Mesenteric fat pad (tissue), 1 donor: ENCODE measurements around the gene CERK. TPM values are rescaled to one million over a fixed set of nuclear protein-coding genes. Genes with fewer than 3 reads are reported as not detected.
"Not testable (repeated sequence)": the region's sequence is repeated elsewhere in the genome, so short reads cannot be mapped to it uniquely, and the experiment has no call there.

Experiments
- DNase-seq: peaks from one replicate; pipeline ENCODE4 v3.0.0-alpha.2; 2020; ENCODE audit warnings: low spot score
- total RNA-seq: library from RNA; stranded (reverse); fragmentation: NEBNext Ultra II Directional; extraction: Animal tissue kit (Norgen Biotek cat#: 25700); gene quantifications from one replicate; pipeline ENCODE4 v1.2.1, GENCODE V29; 2021
- donor health status: DM: yes; HTN: yes; CAD: no.

The CERK gene
- total RNA-seq, 1 donor from 2014 or later = 30.8 TPM

GRCh38 chr22:46749682-46750529 is 11.9 kb upstream of the CERK start:
- DNase-seq = no peak

GRCh38 chr22:46748908-46749675 is 11.0 kb upstream of the CERK start:
- DNase-seq = no peak

DNA sequence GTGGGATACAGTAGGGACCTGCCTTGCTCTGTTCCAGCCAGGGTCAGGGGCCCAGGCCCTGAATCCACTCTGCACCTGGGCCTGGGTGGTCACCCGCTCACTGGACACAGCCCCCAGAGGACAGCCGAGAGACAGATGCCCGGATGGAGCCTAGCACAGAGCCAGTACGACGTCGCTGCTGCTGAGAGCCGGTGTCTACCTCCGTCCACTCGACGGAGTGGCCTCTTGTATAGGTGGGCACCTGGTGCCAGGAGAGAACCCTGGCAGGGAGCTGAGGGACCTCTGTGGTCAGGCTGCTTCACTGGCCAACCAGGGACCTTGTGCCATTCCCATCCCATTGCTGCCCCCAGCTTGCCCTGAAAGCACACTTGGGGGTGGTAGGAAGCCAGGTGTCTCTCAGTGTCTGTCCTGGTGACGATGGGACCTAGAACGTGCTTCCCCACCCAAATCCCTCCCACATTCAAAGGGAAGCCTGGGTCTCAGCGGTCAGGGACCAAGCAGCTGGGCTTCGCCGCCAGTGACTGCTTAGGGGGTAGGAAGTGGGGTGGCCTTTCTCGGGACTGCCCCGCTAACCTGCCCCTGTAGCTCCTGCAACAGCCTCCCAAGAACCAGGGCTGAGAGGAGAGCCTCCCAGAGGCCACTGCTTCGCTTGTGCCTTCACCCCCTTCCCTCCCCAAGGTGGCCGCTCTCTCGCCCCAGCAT is 10.3 kb upstream of the CERK start:
- DNase-seq = no peak

DNA sequence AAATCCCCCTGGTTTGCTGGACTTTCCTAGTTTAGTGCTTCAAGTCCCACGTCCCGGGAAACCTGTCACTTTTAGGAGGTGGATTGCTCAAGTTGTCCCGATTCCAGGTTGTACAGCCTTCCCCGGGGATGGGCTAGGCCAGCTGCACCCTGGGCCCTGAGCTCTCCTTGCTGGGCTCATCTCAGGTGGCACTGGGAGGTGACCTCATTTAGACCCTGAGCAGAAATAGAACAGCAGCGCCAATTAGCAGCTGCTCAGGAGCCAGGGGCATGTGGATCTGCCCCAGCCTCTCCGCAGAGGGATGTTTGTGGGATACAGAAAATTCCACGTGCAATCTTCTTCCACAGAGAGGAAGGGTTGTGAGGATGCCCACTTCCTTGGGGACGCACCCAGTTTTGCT is 9.6 kb upstream of the CERK start:
- no peak for DNase-seq

DNA sequence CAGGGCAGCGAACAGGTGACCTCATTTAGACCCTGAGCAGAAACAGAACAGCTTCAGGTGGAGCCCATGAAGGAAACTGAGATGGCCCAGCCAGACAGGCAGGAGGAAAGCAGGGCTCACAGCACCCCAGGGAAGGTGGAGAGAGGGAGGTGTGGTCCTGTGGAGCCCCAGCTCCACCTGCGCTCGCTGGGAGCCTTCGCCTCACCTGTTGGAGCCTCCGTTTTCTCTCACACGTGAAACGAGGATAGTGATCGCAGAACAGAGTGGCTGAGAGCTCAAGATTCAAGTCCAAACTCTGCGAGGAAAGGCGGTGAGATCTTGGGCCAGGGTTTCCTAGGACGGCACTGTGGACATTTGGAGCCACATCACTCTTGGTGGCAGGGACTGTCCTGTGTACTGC is 8.6 kb upstream of the CERK start:
- no peak for DNase-seq

- no peak for DNase-seq
These were observed 8.1 kb upstream of the CERK start for GRCh38 chr22:46746192-46746591.

DNA sequence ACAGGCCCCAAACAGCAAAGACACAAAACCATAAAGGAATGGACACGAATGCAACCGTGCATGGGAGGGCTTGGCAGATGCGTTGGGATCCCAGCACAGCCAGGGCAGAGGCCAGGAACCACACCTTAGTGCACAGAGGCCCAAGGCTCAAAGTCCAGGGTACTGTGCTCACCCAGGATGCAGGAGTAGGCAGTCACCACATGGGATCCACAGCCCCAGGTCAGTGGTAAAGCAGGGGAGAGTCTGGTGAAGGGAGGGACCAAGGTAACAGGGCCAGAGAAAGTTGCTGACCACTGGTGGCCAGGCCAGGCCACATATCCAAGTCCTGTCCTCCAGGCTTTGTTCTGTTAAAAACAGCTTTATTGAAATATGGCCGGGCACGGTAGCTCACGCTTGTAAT is 6.5 kb upstream of the CERK start:
- no peak for DNase-seq

GRCh38 chr22:46742576-46743221 is 4.6 kb upstream of the CERK start:
- DNase-seq = no peak

GRCh38 chr22:46741974-46742519 is 4.0 kb upstream of the CERK start:
- no peak for DNase-seq

DNA sequence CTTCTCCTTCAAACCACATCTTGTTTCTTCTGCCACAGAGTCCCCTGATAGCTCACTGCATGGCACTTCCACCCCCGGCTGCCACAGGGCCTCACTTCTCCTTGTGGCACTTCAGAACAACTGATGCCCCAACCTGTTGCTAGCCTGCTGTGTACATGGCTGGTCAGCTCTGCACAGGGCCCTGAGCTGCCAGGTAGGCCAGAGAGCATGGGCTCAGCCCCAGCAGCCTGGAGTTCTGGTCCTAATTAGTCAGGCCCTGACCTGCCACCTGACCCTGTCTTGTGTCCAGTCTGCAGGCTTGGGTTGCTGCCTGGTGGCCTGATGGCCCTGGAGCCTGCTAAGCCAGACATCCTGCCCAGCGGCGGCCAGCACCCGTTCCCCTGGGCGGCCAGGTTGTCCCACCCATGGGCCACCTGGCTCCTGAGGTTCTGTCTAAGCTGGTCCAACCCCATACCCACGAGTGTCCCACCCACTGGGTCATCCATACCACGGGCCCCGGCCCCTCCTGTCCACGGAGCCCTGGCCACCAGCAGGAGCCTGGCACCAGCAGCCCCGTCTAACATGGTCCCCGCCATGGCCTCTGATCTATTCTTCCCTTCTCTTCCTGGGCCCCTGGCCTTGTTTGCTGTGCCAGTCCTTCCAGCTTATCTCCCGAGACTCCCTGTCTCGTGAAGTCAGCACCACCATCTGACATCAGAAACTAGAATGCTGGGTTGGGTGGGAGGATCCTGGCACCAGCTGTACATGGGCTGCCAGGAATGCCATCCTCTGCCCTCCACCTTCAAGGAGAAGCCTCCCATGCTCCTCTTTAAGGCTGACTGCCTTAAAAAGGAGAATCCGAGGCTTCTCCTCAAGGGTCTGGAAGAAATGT is 3.1 kb upstream of the CERK start:
- no peak for DNase-seq

- no peak for DNase-seq
These were observed 1.2 kb upstream of the CERK start for GRCh38 chr22:46739094-46739870.

DNA sequence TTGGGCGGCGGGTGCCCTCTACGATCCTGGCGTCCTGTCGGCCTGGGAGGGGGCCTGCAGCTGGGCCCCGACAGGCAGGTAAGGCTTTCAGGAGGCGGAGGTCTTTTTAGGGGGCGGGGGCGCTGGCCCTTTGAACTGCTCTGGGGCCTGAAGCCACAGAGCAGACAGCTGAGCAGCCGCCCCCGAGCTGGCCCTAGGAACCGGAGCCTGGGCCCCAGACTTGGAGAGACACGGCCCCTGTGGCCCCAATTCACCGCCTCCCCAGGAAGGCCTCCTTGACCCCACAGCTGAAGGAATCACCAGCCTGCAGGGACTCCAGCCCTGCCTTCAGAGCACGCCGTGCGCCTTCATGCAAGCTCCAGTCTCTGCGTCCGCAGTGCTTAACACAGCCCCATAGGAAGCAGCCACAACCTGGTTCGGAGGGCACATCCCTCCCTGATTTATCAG is 618 bp upstream of the CERK start:
- no peak for DNase-seq

GRCh38 chr22:46737105-46737975 is 712 bp downstream of the CERK start:
- DNase-seq = no peak

DNA sequence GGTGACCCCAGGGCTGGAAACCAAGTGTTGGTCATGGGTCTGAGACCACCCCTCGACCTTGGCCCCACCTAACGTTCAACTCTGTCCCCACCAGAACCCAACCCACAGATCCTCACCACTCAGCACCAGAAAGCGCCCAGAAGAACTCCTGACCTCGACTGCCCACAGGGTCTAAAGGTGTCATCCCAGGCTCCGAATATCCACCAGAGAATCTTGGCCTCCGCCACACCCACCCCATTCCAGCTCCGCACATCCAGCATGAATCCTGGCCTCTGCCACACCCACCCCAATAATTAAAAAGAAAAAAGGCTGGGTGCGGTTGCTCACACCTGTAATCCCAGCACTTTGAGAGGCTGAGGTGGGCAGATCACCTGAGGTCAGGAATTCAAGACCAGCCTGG is 1.3 kb downstream of the CERK start:
- DNase-seq = no peak

- no peak for DNase-seq
These were observed 2.1 kb downstream of the CERK start for GRCh38 chr22:46735747-46736608.

GRCh38 chr22:46734830-46735453 is 3.1 kb downstream of the CERK start:
- DNase-seq = no peak

- DNase-seq = not testable (repeated sequence)
These were observed 3.8 kb downstream of the CERK start for GRCh38 chr22:46734213-46734722.
